SU-DHL-6 (cell line): ENCODE measurements around the gene SEMA6A.

Experiments
- H2AFZ ChIP-seq: fragments of 200-600 bp; sonication (generic); 2 replicates; pipeline ENCODE4 v1.6.1; 2014; ENCODE audit warnings: low read depth, mild to moderate bottlenecking, moderate library complexity, mixed read lengths, antibody characterized with exemption, low read length; ENCODE audit not compliant: severe bottlenecking
- H3F3A ChIP-seq: fragments of 200-600 bp; shearing (Covaris generic); 2 replicates; pipeline ENCODE4 v1.6.0; 2016; ENCODE audit warnings: antibody characterized with exemption, mild to moderate bottlenecking; ENCODE audit not compliant: insufficient read depth
- H3K27ac ChIP-seq: fragments of 200-600 bp; sonication (generic); 2 replicates; pipeline ENCODE4 v1.5.1; 2016; ENCODE audit warnings: low read depth, mild to moderate bottlenecking, low read length, moderate library complexity, mixed read lengths
- H3K27me3 ChIP-seq: fragments of 200-600 bp; sonication (generic), shearing (Covaris generic); 2 replicates; pipeline ENCODE4 v1.6.0; 2014; ENCODE audit warnings: mild to moderate bottlenecking, low read length
- H3K36me3 ChIP-seq: fragments of 200-600 bp; sonication (generic); 2 replicates; pipeline ENCODE4 v1.6.1; 2014; ENCODE audit warnings: mild to moderate bottlenecking, low read length, mixed read lengths
- H3K4me2 ChIP-seq: fragments of 300-600, 200-600 bp; shearing (Covaris generic), sonication (generic); 2 replicates; pipeline ENCODE4 v1.6.0; 2014; ENCODE audit warnings: low read length, low read depth, mild to moderate bottlenecking; ENCODE audit not compliant: poor library complexity, severe bottlenecking
- H3K4me3 ChIP-seq: fragments of 200-600 bp; sonication (generic); 2 replicates; pipeline ENCODE4 v1.5.1; 2014; ENCODE audit warnings: antibody characterized with exemption, low read length, mild to moderate bottlenecking, mixed read lengths; ENCODE audit not compliant: insufficient read depth, poor library complexity, severe bottlenecking
- H3K79me2 ChIP-seq: fragments of 200-600 bp; sonication (generic); 2 replicates; pipeline ENCODE4 v1.6.1; 2014; ENCODE audit warnings: mild to moderate bottlenecking, low read length, moderate library complexity; ENCODE audit not compliant: insufficient read depth
- H3K9ac ChIP-seq: fragments of 200-600 bp; sonication (generic); 2 replicates; pipeline ENCODE4 v1.7.0; 2014; ENCODE audit warnings: mild to moderate bottlenecking, low read length
- H3K9me2 ChIP-seq: fragments of 200-600 bp; sonication (generic); replicated peaks from 2 replicates; pipeline ENCODE4 v1.6.1; 2014; ENCODE audit warnings: low read length; ENCODE audit not compliant: insufficient read depth
- H3K9me3 ChIP-seq: fragments of 200-600 bp; sonication (generic); 2 replicates; pipeline ENCODE4 v1.6.1; 2014; ENCODE audit warnings: low read length, mixed read lengths; ENCODE audit not compliant: insufficient read depth
- H4K20me1 ChIP-seq: fragments of 200-600 bp; sonication (generic); 2 replicates; pipeline ENCODE4 v1.6.1; 2014; ENCODE audit warnings: low read depth, mild to moderate bottlenecking, antibody characterized with exemption, low read length, moderate library complexity, mixed read lengths
- EZH2phosphoT487 ChIP-seq: fragments of 200-600 bp; sonication (generic), shearing (Covaris generic); conservative IDR thresholded peaks from 2 replicates; pipeline ENCODE4 v1.6.1; 2018; ENCODE audit warnings: mild to moderate bottlenecking, antibody characterized with exemption, low read length, moderate library complexity, mixed read lengths
- TF ChIP-seq, protein P1 (sequence below): fragments of 200-600 bp; sonication (generic); IDR thresholded peaks from one replicate; pipeline ENCODE4 v1.5.1; 2017; ENCODE audit warnings: antibody characterized with exemption, mild to moderate bottlenecking, low read length, moderate library complexity; ENCODE audit not compliant: insufficient read depth, poor library complexity, severe bottlenecking

Gene SEMA6A

DNA sequence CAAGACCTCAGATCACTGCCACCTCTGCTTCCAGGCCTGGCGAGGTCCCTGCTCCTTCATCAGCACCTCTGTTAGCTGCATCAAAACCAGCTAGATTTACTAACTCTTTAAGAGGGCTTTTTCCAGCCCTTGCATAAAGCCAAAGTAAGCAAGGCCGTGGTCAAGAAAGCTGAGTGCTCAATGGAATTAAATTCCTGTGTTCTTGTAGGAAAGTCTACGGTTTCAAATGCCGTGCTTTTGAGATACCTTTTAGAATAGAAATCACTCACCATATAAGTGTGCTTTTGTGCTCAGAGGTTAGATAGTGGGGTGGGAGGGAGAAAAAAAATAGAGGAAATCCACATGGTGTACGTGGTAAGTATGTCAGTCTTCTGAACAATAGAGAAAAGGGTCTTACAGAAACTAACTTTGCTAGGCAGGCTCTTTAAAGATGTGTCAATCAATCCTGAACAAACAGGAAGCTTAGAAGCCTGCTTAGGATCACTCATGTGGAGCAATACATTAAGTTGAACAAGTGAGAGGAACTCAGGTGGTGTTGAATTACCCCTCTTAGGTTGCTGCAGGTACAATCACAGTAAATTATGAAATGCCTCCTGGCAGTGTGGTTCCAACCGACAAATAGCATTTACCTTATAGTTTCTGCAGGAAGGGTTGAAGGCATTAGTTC lies 79.7 kb downstream of the SEMA6A start:
- Histone ChIP-seq H3F3A (no peaks in the 10 kb centered on the region), H3K36me3 (no peaks in the 10 kb centered on the region), H3K4me2 (no peak overlapping the region), H3K27me3 (no peaks in the 10 kb centered on the region), H4K20me1 (no peaks in the 10 kb centered on the region), H3K4me3 (no peak overlapping the region), H3K9me3 (no peaks in the 10 kb centered on the region), H3K9me2 (no peaks in the 10 kb centered on the region), H3K9ac (no peak overlapping the region), H2AFZ (no peak overlapping the region), H3K27ac (no peak overlapping the region), H3K79me2 (no peaks in the 10 kb centered on the region)
- TF ChIP-seq, protein P1, sequence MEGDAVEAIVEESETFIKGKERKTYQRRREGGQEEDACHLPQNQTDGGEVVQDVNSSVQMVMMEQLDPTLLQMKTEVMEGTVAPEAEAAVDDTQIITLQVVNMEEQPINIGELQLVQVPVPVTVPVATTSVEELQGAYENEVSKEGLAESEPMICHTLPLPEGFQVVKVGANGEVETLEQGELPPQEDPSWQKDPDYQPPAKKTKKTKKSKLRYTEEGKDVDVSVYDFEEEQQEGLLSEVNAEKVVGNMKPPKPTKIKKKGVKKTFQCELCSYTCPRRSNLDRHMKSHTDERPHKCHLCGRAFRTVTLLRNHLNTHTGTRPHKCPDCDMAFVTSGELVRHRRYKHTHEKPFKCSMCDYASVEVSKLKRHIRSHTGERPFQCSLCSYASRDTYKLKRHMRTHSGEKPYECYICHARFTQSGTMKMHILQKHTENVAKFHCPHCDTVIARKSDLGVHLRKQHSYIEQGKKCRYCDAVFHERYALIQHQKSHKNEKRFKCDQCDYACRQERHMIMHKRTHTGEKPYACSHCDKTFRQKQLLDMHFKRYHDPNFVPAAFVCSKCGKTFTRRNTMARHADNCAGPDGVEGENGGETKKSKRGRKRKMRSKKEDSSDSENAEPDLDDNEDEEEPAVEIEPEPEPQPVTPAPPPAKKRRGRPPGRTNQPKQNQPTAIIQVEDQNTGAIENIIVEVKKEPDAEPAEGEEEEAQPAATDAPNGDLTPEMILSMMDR, result no peak
- no peak for TF ChIP-seq EZH2phosphoT487

DNA sequence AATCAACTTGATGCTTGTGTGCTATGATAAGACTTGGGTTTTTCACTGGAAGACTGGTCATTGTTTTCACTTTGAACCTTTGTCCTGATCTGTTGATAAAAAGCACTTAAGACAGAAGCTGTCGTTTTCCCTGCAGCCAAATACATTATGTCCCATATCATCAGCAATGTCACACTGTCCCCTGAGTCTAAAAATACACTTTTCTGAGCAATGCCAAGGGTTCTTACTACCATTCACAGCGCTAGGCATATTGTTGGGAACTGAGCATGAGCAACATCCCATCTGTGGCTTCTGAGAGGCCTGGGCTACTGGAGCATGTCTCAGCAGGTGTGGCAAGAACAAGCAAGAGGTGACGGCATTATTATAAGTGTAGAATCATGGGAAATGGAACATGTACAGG lies 81.8 kb downstream of the SEMA6A start:
- Histone ChIP-seq H4K20me1 (no peaks in the 10 kb centered on the region), H3K27ac (no peak overlapping the region), H3K9me3 (no peaks in the 10 kb centered on the region), H3K79me2 (no peaks in the 10 kb centered on the region), H3K9ac (no peak overlapping the region), H3K9me2 (no peaks in the 10 kb centered on the region), H2AFZ (no peak overlapping the region), H3K4me3 (no peak overlapping the region), H3K27me3 (no peaks in the 10 kb centered on the region), H3F3A (no peaks in the 10 kb centered on the region), H3K36me3 (no peaks in the 10 kb centered on the region), H3K4me2 (no peak overlapping the region)
- TF ChIP-seq EZH2phosphoT487, result no peak
- TF ChIP-seq, protein P1, result no peak

DNA sequence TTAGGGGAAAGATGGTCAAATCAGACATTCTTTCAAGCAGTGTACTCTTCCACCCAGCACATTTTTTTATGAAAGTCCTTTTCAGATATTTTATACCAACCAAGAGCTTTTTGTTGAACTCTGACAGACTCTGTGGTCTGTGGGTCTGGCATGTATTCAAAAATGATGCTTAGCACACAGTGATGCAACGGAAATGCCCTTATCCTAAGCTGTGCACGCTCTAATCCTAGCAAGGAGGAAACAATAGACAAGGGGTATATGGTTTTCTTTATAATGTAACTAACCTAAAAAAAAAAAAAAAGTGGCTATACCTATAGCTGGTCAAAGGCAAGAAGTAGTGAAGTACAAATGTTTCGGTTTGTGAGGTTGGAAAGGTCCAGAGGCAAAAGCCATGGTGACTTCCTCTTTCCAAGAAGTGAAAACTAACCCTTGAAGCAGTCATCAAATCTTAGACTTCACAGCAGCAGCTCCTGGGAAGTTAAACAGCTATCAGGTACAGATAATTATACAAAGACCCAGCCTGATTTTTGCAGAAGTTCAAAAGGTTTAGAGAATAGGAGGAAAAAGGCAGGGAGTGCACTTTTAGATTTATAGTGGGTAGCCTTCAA lies 82.5 kb downstream of the SEMA6A start:
- Histone ChIP-seq H3K36me3 (no peaks in the 10 kb centered on the region), H3K79me2 (no peaks in the 10 kb centered on the region), H3K4me2 (no peak overlapping the region), H3K27me3 (no peaks in the 10 kb centered on the region), H4K20me1 (no peaks in the 10 kb centered on the region), H3K9me3 (no peaks in the 10 kb centered on the region), H3K9me2 (no peaks in the 10 kb centered on the region), H3K27ac (no peak overlapping the region), H2AFZ (no peak overlapping the region), H3F3A (no peaks in the 10 kb centered on the region), H3K9ac (no peak overlapping the region), H3K4me3 (no peak overlapping the region)
- TF ChIP-seq, protein P1, result no peak
- TF ChIP-seq EZH2phosphoT487, result no peak
